Measurements from ENCODE around the gene CST7. TPM values are rescaled to one million over a fixed set of nuclear protein-coding genes. Genes with fewer than 3 reads are reported as not detected.

Gene CST7
- polyA plus RNA-seq, 1 of the 3 experiments (the other 2 are of a cell fraction), result 0.07 TPM

DNA sequence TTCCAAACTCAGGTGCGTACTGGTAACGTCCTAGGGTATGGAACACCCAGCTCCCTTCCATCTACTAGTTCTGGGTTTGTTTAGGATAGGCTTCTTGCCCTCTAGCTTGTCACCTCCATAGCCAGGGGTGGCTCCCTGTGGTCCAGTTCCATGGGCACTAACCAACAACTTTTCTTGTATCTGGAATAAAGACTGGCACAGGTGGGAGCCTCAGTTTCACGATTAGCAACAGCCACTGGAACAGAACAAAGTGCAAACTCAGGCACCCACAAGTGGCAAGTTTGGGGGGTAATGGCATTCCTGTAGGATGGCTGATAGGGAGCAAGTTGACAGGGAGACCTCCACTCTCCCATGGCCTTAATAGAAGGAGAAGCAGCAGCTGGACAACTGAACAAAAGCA lies 49.1 kb downstream of the CST7 start:
- Histone ChIP-seq H3K79me2 (ENCODE audit: insufficient read depth) (no peaks in the 10 kb centered on the region), H3K9me2 (no peaks in the 10 kb centered on the region), H3K4me1 (ENCODE audit: control insufficient read depth in 1 of 2, insufficient read depth in 2 of 2, low read depth in 1 of 2, low read length in 1 of 2) (peaks cover 6 to 12% of the 10 kb centered on the region in 2 experiments), H3K4me2 (no peak overlapping the region), H3K9ac (no peak overlapping the region), H3K4me3 (ENCODE audit: low read depth in 2 of 2, low read length in 1 of 2) (no peak overlapping the region), H3K36me3 (replicated peaks in 1 of 2; ENCODE audit: control insufficient read depth in 1 of 2, insufficient read depth in 2 of 2, low read length in 1 of 2) (no peaks in the 10 kb centered on the region), H2AFZ (ENCODE audit: low read depth) (no peak overlapping the region), H3K9me3 (no peaks in the 10 kb centered on the region), H4K20me1 (ENCODE audit: insufficient read depth) (no peaks in the 10 kb centered on the region), H3F3A (replicated peaks; ENCODE audit: insufficient read depth) (peaks cover 11% of the 10 kb centered on the region), H3K27me3 (ENCODE audit: insufficient read depth) (no peaks in the 10 kb centered on the region; the same call in 1 of the 2 replicates), H3K27ac (ENCODE audit: low read depth in 2 of 2, low read length in 1 of 2) (no peak overlapping the region)
- CTCF ChIA-PET, result interaction anchor here (1.0 kb wide), 2 partner anchors 38 to 180 kb away, joined by 3 to 4 read pairs; no protein-coding TSS in a partner anchor
- POLR2A ChIA-PET, result no interaction called here
- 32% methylated on average over 3 of the region's 3 CpGs for WGBS (ENCODE audit: low lambda C conversion rate)
- TF ChIP-seq GATA2 (CRISPR knock-in tag; IDR thresholded peaks at IDR 0.05) (no peak), RCOR1 (IDR thresholded peaks at IDR 0.05; ENCODE audit: low read length) (no peak), USF1 (IDR thresholded peaks at IDR 0.05; ENCODE audit: borderline replicate concordance, low read depth) (no peak), MXI1 (IDR thresholded peaks at IDR 0.05; ENCODE audit: low read depth, low read length) (no peak), RFX5 (IDR thresholded peaks at IDR 0.05; ENCODE audit: low read length) (no peak), NRF1 (IDR thresholded peaks at IDR 0.05; ENCODE audit: low read depth, low read length) (no peak)
- no peak for DNase-seq

DNA sequence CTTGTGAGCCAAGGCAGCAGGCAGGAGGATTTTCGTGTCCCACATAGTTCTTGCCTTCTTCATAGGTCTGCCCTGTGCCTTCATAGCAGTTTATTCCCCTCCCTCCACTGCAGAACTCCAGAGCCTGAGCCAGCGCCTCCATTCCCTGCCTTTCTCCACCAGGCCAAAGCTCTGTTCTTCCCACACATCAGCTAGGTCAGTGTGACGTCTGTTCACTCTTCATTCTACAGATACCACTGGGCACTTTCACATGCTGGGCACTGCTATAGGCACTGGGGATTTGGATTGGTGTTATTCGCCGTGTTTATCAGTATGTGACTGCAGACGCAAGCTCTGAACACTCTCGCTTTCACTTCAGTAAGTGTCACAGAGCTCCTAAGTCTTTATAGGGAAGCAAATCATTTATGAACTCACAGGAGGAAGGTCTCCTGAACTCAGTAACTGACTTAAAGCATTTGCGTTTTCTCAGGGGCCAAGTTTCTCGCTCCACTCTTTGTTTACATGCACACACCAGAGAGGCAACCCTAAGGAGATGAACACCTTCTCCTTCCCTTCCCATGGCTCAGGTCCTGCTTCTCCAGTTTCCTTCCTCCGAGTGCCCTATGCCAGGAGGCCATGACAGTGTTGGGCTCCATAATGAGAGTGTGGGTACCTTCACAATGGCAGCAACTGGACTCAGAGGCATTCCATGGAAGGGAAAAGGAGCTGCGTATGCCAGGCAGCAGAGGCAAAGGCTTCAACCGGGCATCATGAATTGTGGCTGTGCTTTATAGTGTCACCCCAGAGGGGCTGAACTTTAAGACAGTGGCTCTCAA lies 49.8 kb downstream of the CST7 start:
- 51% methylated on average over 12 of the region's 12 CpGs for WGBS (ENCODE audit: low lambda C conversion rate)
- Histone ChIP-seq H2AFZ (ENCODE audit: low read depth) (no peak overlapping the region), H3K9ac (no peak overlapping the region), H3K36me3 (replicated peaks in 1 of 2; ENCODE audit: control insufficient read depth in 1 of 2, insufficient read depth in 2 of 2, low read length in 1 of 2) (no peaks in the 10 kb centered on the region), H3K4me1 (ENCODE audit: control insufficient read depth in 1 of 2, insufficient read depth in 2 of 2, low read depth in 1 of 2, low read length in 1 of 2) (peaks cover 6 to 9% of the 10 kb centered on the region in 2 experiments; a peak in 3 of 4 replicates), H3F3A (replicated peaks; ENCODE audit: insufficient read depth) (peaks cover 6% of the 10 kb centered on the region), H3K27ac (ENCODE audit: low read depth in 2 of 2, low read length in 1 of 2) (no peak overlapping the region), H3K9me3 (no peaks in the 10 kb centered on the region), H3K4me2 (no peak overlapping the region), H4K20me1 (ENCODE audit: insufficient read depth) (no peaks in the 10 kb centered on the region), H3K4me3 (ENCODE audit: low read depth in 2 of 2, low read length in 1 of 2) (no peak overlapping the region), H3K27me3 (ENCODE audit: insufficient read depth) (no peaks in the 10 kb centered on the region; the same call in 1 of the 2 replicates), H3K9me2 (no peaks in the 10 kb centered on the region), H3K79me2 (ENCODE audit: insufficient read depth) (no peaks in the 10 kb centered on the region)
- TF ChIP-seq, protein P1, sequence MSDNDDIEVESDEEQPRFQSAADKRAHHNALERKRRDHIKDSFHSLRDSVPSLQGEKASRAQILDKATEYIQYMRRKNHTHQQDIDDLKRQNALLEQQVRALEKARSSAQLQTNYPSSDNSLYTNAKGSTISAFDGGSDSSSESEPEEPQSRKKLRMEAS (IDR thresholded peaks at IDR 0.05; ENCODE audit: low read depth), result no peak
- TF ChIP-seq YY1 (IDR thresholded peaks at IDR 0.05; ENCODE audit: low read depth), result no peak
- TF ChIP-seq EZH2phosphoT487 (IDR thresholded peaks at IDR 0.05; ENCODE audit: borderline replicate concordance, low read depth), result no peak
- TF ChIP-seq TEAD4 (IDR thresholded peaks at IDR 0.05; ENCODE audit: borderline replicate concordance, insufficient read depth), result no peak
- TF ChIP-seq, protein P2, sequence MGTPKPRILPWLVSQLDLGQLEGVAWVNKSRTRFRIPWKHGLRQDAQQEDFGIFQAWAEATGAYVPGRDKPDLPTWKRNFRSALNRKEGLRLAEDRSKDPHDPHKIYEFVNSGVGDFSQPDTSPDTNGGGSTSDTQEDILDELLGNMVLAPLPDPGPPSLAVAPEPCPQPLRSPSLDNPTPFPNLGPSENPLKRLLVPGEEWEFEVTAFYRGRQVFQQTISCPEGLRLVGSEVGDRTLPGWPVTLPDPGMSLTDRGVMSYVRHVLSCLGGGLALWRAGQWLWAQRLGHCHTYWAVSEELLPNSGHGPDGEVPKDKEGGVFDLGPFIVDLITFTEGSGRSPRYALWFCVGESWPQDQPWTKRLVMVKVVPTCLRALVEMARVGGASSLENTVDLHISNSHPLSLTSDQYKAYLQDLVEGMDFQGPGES (IDR thresholded peaks at IDR 0.05; ENCODE audit: low read depth, low read length), result no peak
- TF ChIP-seq TAF1 (IDR thresholded peaks at IDR 0.05; ENCODE audit: borderline replicate concordance, low read depth, low read length), result no peak
- ChIA-PET CTCF (interaction anchor here (1.0 kb wide), 2 partner anchors 37 to 180 kb away, joined by 3 to 4 read pairs; no protein-coding TSS in a partner anchor), POLR2A (no interaction called here)
- DNase-seq, result no peak

All from SK-N-SH (cell line).